CD14-positive monocyte (primary cell): ENCODE measurements around the gene VDAC1. TPM values are rescaled to one million over a fixed set of nuclear protein-coding genes. Genes with fewer than 3 reads are reported as not detected.

Source experiments
- DNase-seq, 3 donors: peaks; one replicate each; pipeline ENCODE4 v3.0.0-alpha.2; 2011 to 2022
- H2AFZ ChIP-seq: 2 replicates; pipeline ENCODE4 v1.6.0; 2012; ENCODE audit warnings: mild to moderate bottlenecking, low read depth, low read length, inconsistent platforms; ENCODE audit not compliant: insufficient read depth, poor library complexity, severe bottlenecking
- H3K27ac ChIP-seq, 2 donors: 1 replicate in 1 of 2; 2 replicates in 1 of 2; pipeline ENCODE4 v1.5.1; 2012 to 2013; ENCODE audit warnings: low read length in 2 of 2, control low read depth in 1 of 2, inconsistent platforms in 1 of 2, low read depth in 1 of 2, mild to moderate bottlenecking in 1 of 2
- H3K27me3 ChIP-seq, 2 donors: one replicate each; pipeline versions ENCODE4 v1.6.0 to v1.6.1; 2011 to 2013; ENCODE audit warnings: low read length in 2 of 2; ENCODE audit not compliant: control insufficient read depth in 2 of 2, insufficient read depth in 2 of 2
- H3K36me3 ChIP-seq, 2 donors: replicated peaks in 1 of 2; 1 replicate in 1 of 2; 2 replicates in 1 of 2; pipeline versions ENCODE4 v1.5.1 to v1.6.1; 2012 to 2013; ENCODE audit warnings: low read length in 2 of 2, control low read depth in 1 of 2, inconsistent platforms in 1 of 2, mild to moderate bottlenecking in 1 of 2; ENCODE audit not compliant: insufficient read depth in 2 of 2, control insufficient read depth in 1 of 2
- H3K4me1 ChIP-seq, 2 donors: 1 replicate in 1 of 2; 2 replicates in 1 of 2; pipeline versions ENCODE4 v1.5.1 to v1.6.1; 2012 to 2013; ENCODE audit warnings: low read length in 2 of 2, control low read depth in 1 of 2, inconsistent platforms in 1 of 2, mild to moderate bottlenecking in 1 of 2, moderate library complexity in 1 of 2; ENCODE audit not compliant: insufficient read depth in 2 of 2, control insufficient read depth in 1 of 2
- H3K4me2 ChIP-seq: replicated peaks from 2 replicates; pipeline ENCODE3; 2012; ENCODE audit warnings: low read length, moderate library complexity, mild to moderate bottlenecking; ENCODE audit not compliant: poor library complexity, severe bottlenecking; ENCODE audit errors: extremely low read depth
- H3K4me3 ChIP-seq, 3 experiments: fragments of 200-600 bp in 1 of 3; sonication (generic) in 1 of 3; replicated peaks in 1 of 3; 1 replicate in 2 of 3; 2 replicates in 1 of 3; pipeline ENCODE4 v1.5.1; 2011 to 2013; ENCODE audit warnings: low read length in 3 of 3, mild to moderate bottlenecking in 3 of 3, control low read depth in 2 of 3, low read depth in 2 of 3, inconsistent platforms in 1 of 3, moderate library complexity in 1 of 3
- H3K79me2 ChIP-seq: 2 replicates; pipeline ENCODE4 v1.6.0; 2012; ENCODE audit warnings: mild to moderate bottlenecking, control low read depth, inconsistent platforms, low read length, moderate library complexity; ENCODE audit not compliant: insufficient read depth
- H3K9ac ChIP-seq: 2 replicates; pipeline ENCODE4 v1.6.0; 2017; ENCODE audit warnings: low read length, mild to moderate bottlenecking; ENCODE audit not compliant: insufficient read depth, poor library complexity, severe bottlenecking
- H3K9me3 ChIP-seq, 2 donors: replicated peaks in 1 of 2; 1 replicate in 1 of 2; 2 replicates in 1 of 2; pipeline versions ENCODE4 v1.5.1 to v1.6.1; 2012 to 2013; ENCODE audit warnings: low read length in 2 of 2, control low read depth in 1 of 2; ENCODE audit not compliant: control insufficient read depth in 1 of 2, insufficient read depth in 1 of 2
- H4K20me1 ChIP-seq: 2 replicates; pipeline ENCODE4 v1.6.0; 2012; ENCODE audit warnings: mild to moderate bottlenecking, low read length, control low read depth, moderate library complexity; ENCODE audit not compliant: insufficient read depth
- H3K27ac Mint-ChIP-seq, 7 donors: one replicate each; pipeline ENCODE4 v1.8.0; 2020; ENCODE audit warnings: mild to moderate bottlenecking in 7 of 7, mixed read lengths in 7 of 7, moderate library complexity in 6 of 7, inconsistent platforms in 2 of 7
- H3K27me3 Mint-ChIP-seq, 3 donors: one replicate each; pipeline ENCODE4 v1.8.0; 2021 to 2022; ENCODE audit warnings: low read depth in 3 of 3, mild to moderate bottlenecking in 3 of 3, mixed read lengths in 3 of 3, moderate library complexity in 3 of 3, inconsistent platforms in 1 of 3
- H3K36me3 Mint-ChIP-seq, 2 donors: one replicate each; pipeline ENCODE4 v1.8.0; 2020; ENCODE audit warnings: mixed read lengths in 2 of 2, inconsistent platforms in 1 of 2, mild to moderate bottlenecking in 1 of 2
- H3K4me1 Mint-ChIP-seq: one replicate; pipeline ENCODE4 v1.8.0; 2020; ENCODE audit warnings: mild to moderate bottlenecking, mixed read lengths
- H3K4me3 Mint-ChIP-seq, 2 donors: one replicate each; pipeline ENCODE4 v1.8.0; 2020; ENCODE audit warnings: mild to moderate bottlenecking in 2 of 2, mixed read lengths in 2 of 2, moderate library complexity in 1 of 2
- H3K9me3 Mint-ChIP-seq, 7 donors: one replicate each; pipeline ENCODE4 v1.8.0; 2020 to 2022; ENCODE audit warnings: mixed read lengths in 7 of 7, mild to moderate bottlenecking in 6 of 7, moderate library complexity in 6 of 7, inconsistent platforms in 2 of 7
- WGBS: methylation state at CpG from one replicate; pipeline ENCODE4 v1.1.5; 2013; ENCODE audit warnings: missing lambda C conversion rate; ENCODE audit not compliant: insufficient coverage; 5-methylcytosine and 5-hydroxymethylcytosine counted together
- intact Hi-C, 2 donors: fragments of 100-400 bp; cut with micrococcal nuclease; formaldehyde crosslinking; loops; one replicate each; pipeline versions ENCODE4 v1.15.0 to v1.15.1; 2023
- polyA plus RNA-seq, 3 donors: library from polyadenylated mRNA; depleted of rRNA in 1 of 3; unstranded in 2 of 3; stranded (reverse) in 1 of 3; fragments of 300-500 nt in 2 of 3; fragments of >200 nt in 1 of 3; fragmentation: Illumina TruSeq in 2 of 3; gene quantifications; 1 replicate in 2 of 3; 2 replicates in 1 of 3; pipeline ENCODE4 v1.2.3, GENCODE V29; 2012 to 2021
- TF ChIP-seq, protein P1 (sequence below): fragments of 200-600 bp; IDR thresholded peaks from one replicate; pipeline ENCODE4 v1.8.0; 2022; ENCODE audit warnings: antibody characterized with exemption, mild to moderate bottlenecking

Gene VDAC1
- polyA plus RNA-seq, 3 donors, result 59.9 to 107 (median 84.4) TPM

DNA sequence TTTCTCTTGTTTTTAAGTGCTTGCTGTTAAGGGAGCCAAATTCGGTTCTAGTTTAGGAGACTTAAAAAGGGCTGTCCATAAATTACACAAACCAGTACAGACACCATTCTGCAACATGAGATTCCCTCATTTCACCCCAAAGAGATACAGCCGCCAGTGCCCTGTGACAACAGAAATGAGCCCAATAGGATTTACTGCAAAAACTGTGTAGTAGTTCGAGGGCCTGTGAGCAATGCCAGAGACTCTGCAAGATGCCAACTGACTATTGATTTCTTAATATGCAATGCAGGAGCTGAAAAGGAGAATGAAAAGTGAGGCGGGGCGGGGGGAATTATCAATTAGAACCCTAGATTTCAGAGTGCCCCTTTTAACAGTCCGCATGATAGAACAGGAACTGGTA lies 30.6 kb downstream of the VDAC1 start:
- Mint-ChIP-seq H3K27me3 (no peaks in the 10 kb centered on the region), H3K36me3 (peaks cover 55 to 74% of the 10 kb centered on the region in 2 donors), H3K9me3 (no peaks in the 10 kb centered on the region), H3K4me3 (no peak overlapping the region), H3K27ac (no peak overlapping the region), H3K4me1 (peaks cover 15% of the 10 kb centered on the region)
- no peaks in the 10 kb centered on the region for H4K20me1 ChIP-seq
- peaks cover 2 to 4% of the 10 kb centered on the region in 2 donors for H3K4me1 ChIP-seq
- intact Hi-C loops, result no loop called here
- no peaks in the 10 kb centered on the region for H3K27me3 ChIP-seq
- TF ChIP-seq, protein P1, sequence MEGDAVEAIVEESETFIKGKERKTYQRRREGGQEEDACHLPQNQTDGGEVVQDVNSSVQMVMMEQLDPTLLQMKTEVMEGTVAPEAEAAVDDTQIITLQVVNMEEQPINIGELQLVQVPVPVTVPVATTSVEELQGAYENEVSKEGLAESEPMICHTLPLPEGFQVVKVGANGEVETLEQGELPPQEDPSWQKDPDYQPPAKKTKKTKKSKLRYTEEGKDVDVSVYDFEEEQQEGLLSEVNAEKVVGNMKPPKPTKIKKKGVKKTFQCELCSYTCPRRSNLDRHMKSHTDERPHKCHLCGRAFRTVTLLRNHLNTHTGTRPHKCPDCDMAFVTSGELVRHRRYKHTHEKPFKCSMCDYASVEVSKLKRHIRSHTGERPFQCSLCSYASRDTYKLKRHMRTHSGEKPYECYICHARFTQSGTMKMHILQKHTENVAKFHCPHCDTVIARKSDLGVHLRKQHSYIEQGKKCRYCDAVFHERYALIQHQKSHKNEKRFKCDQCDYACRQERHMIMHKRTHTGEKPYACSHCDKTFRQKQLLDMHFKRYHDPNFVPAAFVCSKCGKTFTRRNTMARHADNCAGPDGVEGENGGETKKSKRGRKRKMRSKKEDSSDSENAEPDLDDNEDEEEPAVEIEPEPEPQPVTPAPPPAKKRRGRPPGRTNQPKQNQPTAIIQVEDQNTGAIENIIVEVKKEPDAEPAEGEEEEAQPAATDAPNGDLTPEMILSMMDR, result no peak
- DNase-seq, result no peak
- peaks cover 30 to 81% of the 10 kb centered on the region in 2 donors for H3K36me3 ChIP-seq
- H3K79me2 ChIP-seq, result no peaks in the 10 kb centered on the region
- no peaks in the 10 kb centered on the region for H3K9me3 ChIP-seq
- no peak overlapping the region for H3K4me3 ChIP-seq
- H3K4me2 ChIP-seq, result no peak overlapping the region
- WGBS, result 100% methylated on average over 5 of the region's 6 CpGs
- no peak overlapping the region for H3K27ac ChIP-seq
- no peak overlapping the region for H3K9ac ChIP-seq
- no peak overlapping the region for H2AFZ ChIP-seq

DNA sequence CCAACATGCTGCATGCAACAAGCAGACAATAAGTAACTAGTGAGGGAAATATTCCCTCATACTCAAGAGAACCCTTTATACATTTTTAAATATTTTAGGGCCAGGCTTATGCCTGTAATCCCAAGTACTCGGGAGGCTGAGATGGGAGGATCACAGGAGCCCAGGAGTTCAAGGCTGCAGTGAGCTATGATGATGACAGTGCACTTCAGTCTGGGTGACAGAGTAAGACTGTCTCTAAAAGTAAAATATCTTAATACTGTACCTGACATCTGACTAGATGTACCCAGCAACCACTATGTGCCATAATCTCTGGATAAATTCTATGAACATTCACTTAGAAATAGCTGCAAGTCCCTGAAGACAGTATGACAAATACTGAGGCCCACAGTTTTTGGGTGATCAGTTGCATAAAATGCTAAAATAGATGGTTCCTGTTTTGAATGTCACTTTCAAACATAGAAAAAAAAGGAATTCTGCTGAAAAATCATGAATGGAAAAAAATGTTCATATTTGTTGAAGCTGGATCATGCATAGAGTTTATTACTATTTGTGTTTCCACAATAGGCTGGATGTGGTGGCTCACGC lies 34.4 kb downstream of the VDAC1 start:
- peaks cover 20% of the 10 kb centered on the region for H3K4me1 Mint-ChIP-seq
- H3K27me3 Mint-ChIP-seq, result no peaks in the 10 kb centered on the region
- TF ChIP-seq, protein P1, result no peak
- H2AFZ ChIP-seq, result no peak overlapping the region
- no peak overlapping the region for H3K4me2 ChIP-seq
- no peak overlapping the region for H3K9ac ChIP-seq
- no peaks in the 10 kb centered on the region for H3K27me3 ChIP-seq
- no peak overlapping the region for H3K4me3 Mint-ChIP-seq
- intact Hi-C loops, result no loop called here
- no CpG with 5 or more reads among the region's 2 CpGs for WGBS
- H3K4me1 ChIP-seq, result peaks cover 13 to 16% of the 10 kb centered on the region in 2 donors
- no peaks in the 10 kb centered on the region for H3K9me3 Mint-ChIP-seq
- no peak overlapping the region for H3K4me3 ChIP-seq
- peaks cover 24 to 44% of the 10 kb centered on the region in 2 donors for H3K36me3 ChIP-seq
- H3K9me3 ChIP-seq, result no peaks in the 10 kb centered on the region
- H3K27ac Mint-ChIP-seq, result peak overlapping the region in 3 of 7 donors; percentile 2 to 45 (median 21)
- no peak for DNase-seq
- peaks cover 33 to 40% of the 10 kb centered on the region in 2 donors for H3K36me3 Mint-ChIP-seq
- peaks cover 30% of the 10 kb centered on the region for H3K79me2 ChIP-seq
- H4K20me1 ChIP-seq, result no peaks in the 10 kb centered on the region
- no peak overlapping the region for H3K27ac ChIP-seq
